NOMO-1 treated with DMSO at 0.1 percent for 48 hours (cell line): ENCODE data around the gene POU2AF2.
A peak's percentile ranks its signal among the peaks of the same experiment; 100 is the strongest.

Source experiments
- DNase-seq: peaks from one replicate; lab custom pipeline; 2025; ENCODE audit not compliant: unreplicated experiment; lab: John Stamatoyannopoulos, UW

The POU2AF2 gene

DNA sequence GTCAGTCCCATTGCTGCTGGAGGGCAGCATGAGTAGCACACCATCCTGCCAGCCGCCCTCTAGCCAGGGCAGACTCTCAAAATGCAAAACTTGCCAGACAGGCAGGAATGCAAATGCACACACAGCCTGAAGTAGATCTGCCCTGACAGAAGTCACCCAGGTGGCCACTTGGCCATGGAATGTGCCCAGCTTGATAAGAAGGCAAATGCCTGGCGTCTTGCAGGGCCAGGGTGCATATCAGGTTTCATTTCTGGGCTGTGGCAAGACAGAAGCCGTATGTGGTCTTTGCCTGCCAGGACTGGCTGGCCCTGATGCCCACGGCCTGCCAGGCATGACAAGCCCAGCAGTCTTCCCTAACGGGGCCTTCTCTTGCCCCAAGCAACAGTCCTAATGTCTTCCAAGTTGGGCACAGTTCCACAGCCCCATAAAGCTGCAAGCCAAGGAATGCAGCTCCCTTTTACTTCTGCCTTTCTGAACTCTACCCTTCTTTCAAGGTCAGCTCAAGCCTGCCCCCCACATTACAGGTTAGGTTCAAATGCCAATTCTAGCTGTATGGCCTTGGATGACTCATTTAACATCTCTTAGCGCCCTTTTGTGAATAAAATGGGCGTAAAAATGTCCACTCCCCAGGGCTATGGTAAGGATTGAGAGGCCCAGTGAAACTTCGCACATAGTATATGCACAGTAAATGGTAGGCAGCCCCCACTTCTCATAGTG is 82.5 kb downstream of the POU2AF2 start:
- no peak for DNase-seq

DNA sequence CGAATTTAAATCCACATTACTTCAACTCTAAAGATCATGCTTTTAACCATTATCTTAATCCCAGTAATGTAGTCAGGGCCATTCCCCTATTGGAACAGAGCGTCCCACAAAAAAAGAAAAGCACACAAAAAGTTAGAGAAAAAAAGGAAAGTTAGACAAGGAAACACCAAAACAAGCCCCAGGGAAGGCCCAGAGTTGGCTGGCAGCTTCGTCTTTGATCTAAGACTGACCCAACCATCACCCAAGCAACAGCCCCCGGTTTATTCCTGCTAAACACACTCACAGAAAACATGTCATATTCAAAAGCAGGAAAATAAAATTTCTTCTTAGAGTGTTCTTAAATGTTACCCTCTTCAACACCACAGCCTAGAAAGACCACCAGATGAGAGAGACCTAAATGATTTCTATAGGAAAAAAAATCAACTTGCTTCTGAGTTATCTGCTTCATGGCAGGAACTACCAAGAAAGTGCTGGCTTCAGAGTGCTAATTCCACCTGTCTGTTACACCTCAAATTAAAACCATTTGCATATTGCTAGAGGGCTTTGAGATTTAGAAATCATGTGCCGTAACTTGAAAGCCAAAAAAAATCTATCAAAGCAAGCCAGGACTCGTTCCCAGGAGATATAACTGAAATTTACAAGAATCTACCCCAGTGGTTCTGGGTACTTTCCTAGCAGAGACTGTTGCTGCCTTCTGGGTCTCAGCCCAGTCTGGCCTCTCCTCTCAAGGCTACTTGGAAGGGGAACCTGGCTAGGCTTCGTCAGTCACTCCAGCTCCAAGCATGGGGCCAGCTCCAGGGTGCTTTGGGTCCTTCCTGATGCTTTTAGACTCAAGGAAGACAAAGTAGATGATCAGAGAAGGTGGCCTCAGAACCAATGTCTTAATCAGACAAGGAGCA is 84.0 kb downstream of the POU2AF2 start:
- no peak for DNase-seq

DNA sequence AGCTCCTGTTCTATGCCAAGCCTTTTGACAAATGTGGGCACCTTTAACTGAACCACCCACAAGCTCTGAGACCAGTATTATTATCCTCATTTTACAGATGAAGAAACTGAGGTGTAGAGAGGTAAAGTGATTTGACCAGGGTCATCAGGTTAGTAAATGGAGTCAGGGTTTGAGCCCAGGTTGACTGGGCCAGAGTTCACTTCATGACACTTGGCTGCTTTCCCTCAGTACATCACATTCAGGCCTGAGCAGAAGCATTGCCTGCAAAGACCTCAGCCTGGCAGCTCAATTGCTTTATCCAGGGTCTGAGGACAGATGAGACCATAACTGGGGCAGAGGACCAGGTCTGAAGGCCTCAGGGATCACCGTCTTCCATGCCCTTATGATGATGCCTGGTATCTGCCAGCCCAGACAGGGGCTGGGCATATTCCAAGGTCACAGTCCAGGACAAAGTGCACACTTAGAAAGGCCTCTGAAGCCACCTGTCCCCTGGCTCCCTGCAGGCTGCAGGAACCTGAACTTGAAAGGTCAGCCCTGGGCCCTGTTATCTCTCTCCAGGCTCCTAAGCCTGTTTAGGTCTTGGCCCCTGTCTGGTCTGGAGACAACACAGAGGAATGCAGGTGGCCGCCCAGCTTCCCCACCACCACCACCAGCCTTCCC is 84.8 kb downstream of the POU2AF2 start:
- no peak for DNase-seq

DNA sequence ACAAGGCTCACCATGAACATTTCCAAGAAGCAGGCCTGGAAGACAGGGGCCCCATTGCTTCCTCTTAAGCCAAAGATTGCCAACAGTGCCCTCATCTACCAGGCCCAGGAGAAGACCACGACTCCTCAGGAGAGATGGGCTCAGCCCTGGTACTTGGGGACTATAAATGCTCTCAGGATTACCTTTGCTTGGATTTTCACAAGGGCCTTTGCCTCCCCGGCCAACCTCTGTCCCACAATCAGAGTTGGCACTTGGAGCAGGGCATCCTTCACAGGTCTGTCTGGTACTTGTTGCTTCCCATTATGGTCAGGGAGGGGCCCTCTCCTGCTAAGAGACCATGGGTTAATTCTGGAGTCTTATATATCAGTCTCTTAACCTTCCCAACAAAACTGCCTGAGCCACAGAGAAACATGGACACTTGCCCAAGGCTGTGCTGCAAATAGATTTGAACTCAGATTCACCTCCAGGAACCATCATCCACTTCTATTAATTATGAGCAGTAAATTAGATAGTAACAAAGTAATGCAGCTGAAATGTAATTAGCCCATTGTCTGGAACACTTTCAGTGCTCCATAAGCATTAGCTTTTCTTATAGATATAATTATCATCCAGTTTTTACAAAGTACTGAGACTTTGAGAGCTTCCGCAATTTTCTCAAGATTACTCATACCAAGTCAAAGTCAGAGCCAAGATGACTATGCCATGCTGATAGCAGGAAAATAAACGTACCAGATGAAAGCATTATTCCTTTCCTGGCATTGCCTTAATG is 86.4 kb downstream of the POU2AF2 start:
- DNase-seq: no peak

DNA sequence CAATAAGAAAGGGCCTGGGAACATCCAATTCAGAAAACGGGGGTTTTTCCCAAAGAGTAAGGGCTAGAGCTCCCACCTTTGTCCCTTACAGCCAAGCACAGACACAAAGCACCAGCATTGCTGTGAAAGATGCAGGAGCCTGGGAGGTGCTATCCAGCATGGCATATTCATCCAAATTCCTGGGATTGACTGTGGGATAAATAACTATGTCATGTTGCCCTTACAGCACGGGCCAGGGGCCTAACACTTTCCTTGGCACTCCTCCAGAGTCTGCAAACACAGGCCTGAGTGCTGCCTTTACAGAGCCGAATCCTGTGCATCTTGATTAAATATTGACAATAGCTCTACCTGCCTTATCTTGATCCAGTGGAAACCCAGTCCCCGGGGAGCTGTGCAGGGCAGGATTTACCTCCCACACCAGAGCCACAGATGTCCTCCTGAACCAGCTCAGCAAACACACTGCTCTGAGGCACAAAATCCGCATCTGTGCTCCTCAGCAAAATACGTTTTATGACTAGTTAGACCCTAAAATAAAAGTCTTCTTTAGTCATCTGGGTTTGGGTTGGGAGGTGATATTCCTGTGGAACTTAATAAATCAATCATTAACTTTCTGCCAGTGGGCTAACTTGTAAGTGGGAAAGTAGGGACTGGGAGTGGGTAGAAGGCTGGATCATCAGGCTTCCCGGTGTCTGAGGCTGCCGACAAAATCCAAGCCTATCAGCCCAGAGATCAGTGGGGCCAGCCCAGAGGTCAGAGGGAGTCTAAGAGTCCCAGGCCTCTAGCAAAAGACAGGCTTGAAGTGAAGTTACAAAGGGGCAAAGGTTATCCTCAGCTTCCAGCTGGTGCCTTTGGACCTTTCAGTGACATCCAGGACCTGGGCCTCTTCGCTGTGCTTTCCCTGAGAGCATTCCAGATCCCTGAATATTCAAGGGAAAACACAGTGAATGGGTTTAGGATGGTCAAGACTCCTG is 89.3 kb downstream of the POU2AF2 start:
- DNase-seq: no peak

DNA sequence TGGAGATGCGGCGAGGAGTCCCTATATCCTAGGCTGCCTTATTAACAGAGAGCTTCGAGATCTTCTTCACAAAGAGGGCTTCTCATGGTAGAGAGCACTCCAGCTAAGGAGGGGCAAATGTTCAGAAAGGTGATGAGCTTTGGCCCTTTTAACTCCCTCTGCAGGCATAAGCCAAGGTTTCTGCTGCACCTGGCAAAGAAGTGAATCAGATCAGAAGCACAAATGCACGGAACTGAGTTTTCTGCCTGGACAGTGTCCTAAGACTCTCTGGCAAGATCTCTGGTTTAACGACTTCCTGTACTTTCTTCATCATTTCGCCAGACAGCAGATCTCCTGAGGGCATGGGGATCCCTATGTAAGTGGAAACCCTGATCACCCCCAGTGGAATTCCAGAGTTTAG is 90.0 kb downstream of the POU2AF2 start:
- peak; percentile 3 for DNase-seq
